ENCODE results near the gene ZNRF3. TPM values are rescaled to one million over a fixed set of nuclear protein-coding genes. Genes with fewer than 3 reads are reported as not detected.

Gene ZNRF3
- total and polyA plus RNA-seq, 2 experiments from 2014 or later: 0.56 to 3.9 TPM

- H3K79me2 ChIP-seq (ENCODE audit: insufficient read depth): no peaks in the 10 kb centered on the region
- no peak overlapping the region for H3K4me3 ChIP-seq
- H3K4me2 ChIP-seq (ENCODE audit: unreplicated experiment): no peak overlapping the region
- in situ Hi-C loops (cut with MboI): no loop called here
- DNase-seq: no peak
- no peak overlapping the region for H3K9ac ChIP-seq
- no peak for TF ChIP-seq EZH2 (IDR thresholded peaks at IDR 0.05; ENCODE audit: insufficient read depth, poor library complexity, severe bottlenecking)
- TF ChIP-seq EZH2phosphoT487 (IDR thresholded peaks at IDR 0.05; ENCODE audit: insufficient read depth, low read depth): no peak
- H3K36me3 ChIP-seq (ENCODE audit: low read depth): no peaks in the 10 kb centered on the region
- H3K27ac ChIP-seq: no peak overlapping the region
- H3K9me3 ChIP-seq (ENCODE audit: low read depth): no peaks in the 10 kb centered on the region
- no peaks in the 10 kb centered on the region for H4K20me1 ChIP-seq (ENCODE audit: insufficient read depth)
- no peaks in the 10 kb centered on the region for H3K9me2 ChIP-seq (ENCODE audit: insufficient read depth)
- 0 out of 2 replicates have a peak, but pooled peaks cover under 1% of the 10 kb centered on the region for H3K4me1 ChIP-seq (ENCODE audit: insufficient read depth)
- 97% methylated on average over 24 of the region's 24 CpGs for WGBS, 2 experiments (ENCODE audit: low coverage in 1 of 2, low lambda C conversion rate in 2 of 2, missing lambda C conversion rate in 2 of 2)
- H3K27me3 ChIP-seq (replicated peaks; ENCODE audit: insufficient read depth): no peaks in the 10 kb centered on the region
- H3F3A ChIP-seq (ENCODE audit: insufficient read depth): peaks cover 9% of the 10 kb centered on the region
- no peak overlapping the region for H2AFZ ChIP-seq
These were observed 167.1 kb downstream of the ZNRF3 start for GRCh38 chr22:29050457-29050856.

DNA sequence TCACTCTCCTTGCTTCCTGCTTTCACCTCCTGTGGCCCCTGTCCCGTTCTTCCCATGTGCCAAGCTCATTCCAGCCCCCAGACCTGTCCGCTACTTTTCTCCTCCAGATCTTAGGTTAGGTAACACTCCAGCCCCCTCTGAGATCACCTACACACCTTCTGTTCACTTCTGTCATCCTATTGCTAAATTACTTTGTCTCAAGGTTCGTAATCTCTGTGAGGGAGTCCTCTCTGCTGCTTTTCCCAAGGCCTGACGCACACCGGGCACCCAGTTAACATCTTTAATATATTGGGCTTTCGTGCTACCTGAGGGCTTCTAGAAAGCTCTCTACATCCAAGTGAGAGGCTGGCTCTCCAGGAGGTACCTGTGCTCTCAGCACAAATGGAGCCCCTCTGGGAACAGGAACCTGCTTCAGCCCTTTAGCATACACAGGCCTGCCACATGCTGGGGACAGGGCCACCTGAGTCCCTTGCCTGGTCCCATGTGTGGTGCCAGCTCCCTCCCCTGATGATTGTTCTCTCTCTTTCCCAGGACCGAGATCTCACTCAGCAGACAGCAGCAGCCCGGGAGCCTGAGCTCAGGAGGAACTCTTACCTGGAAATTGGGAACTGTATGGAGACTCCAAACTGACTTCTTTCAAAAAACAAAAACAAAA, 169.8 kb downstream of the ZNRF3 start:
- Histone ChIP-seq H3K79me2 (ENCODE audit: insufficient read depth) (no peaks in the 10 kb centered on the region), H3K9ac (no peak overlapping the region), H3K36me3 (ENCODE audit: low read depth) (no peaks in the 10 kb centered on the region), H3K9me3 (ENCODE audit: low read depth) (no peaks in the 10 kb centered on the region), H3K9me2 (ENCODE audit: insufficient read depth) (no peaks in the 10 kb centered on the region), H3K4me3 (no peak overlapping the region), H3F3A (ENCODE audit: insufficient read depth) (no peaks in the 10 kb centered on the region), H3K4me2 (ENCODE audit: unreplicated experiment) (no peak overlapping the region), H4K20me1 (ENCODE audit: insufficient read depth) (no peaks in the 10 kb centered on the region), H2AFZ (no peak overlapping the region), H3K27me3 (replicated peaks; ENCODE audit: insufficient read depth) (no peaks in the 10 kb centered on the region), H3K27ac (no peak overlapping the region), H3K4me1 (ENCODE audit: insufficient read depth) (no peaks in the 10 kb centered on the region)
- WGBS, 2 experiments (ENCODE audit: low coverage in 1 of 2, low lambda C conversion rate in 2 of 2, missing lambda C conversion rate in 2 of 2): 97 to 100% methylated on average over 8 of the region's 8 CpGs
- DNase-seq: no peak
- in situ Hi-C loops (cut with MboI): no loop called here
- TF ChIP-seq EZH2phosphoT487 (IDR thresholded peaks at IDR 0.05; ENCODE audit: insufficient read depth, low read depth) (no peak), EZH2 (IDR thresholded peaks at IDR 0.05; ENCODE audit: insufficient read depth, poor library complexity, severe bottlenecking) (no peak)

- TF ChIP-seq EZH2phosphoT487 (IDR thresholded peaks at IDR 0.05; ENCODE audit: insufficient read depth, low read depth) (no peak), EZH2 (IDR thresholded peaks at IDR 0.05; ENCODE audit: insufficient read depth, poor library complexity, severe bottlenecking) (no peak)
- no peaks in the 10 kb centered on the region for H3K9me3 ChIP-seq (ENCODE audit: low read depth)
- no peak overlapping the region for H3K9ac ChIP-seq
- no peak overlapping the region for H3K27ac ChIP-seq
- H3F3A ChIP-seq (ENCODE audit: insufficient read depth): no peaks in the 10 kb centered on the region
- no peaks in the 10 kb centered on the region for H3K36me3 ChIP-seq (ENCODE audit: low read depth)
- 79 to 82% methylated on average over 10 of the region's 10 CpGs for WGBS, 2 experiments (ENCODE audit: low coverage in 1 of 2, low lambda C conversion rate in 2 of 2, missing lambda C conversion rate in 2 of 2)
- in situ Hi-C loops (cut with MboI): no loop called here
- no peaks in the 10 kb centered on the region for H3K27me3 ChIP-seq (replicated peaks; ENCODE audit: insufficient read depth)
- no peak overlapping the region for H3K4me3 ChIP-seq
- no peak for DNase-seq
- H2AFZ ChIP-seq: no peak overlapping the region
- H3K4me2 ChIP-seq (ENCODE audit: unreplicated experiment): no peak overlapping the region
- H3K79me2 ChIP-seq (ENCODE audit: insufficient read depth): no peaks in the 10 kb centered on the region
- no peaks in the 10 kb centered on the region for H4K20me1 ChIP-seq (ENCODE audit: insufficient read depth)
- no peaks in the 10 kb centered on the region for H3K9me2 ChIP-seq (ENCODE audit: insufficient read depth)
- no peaks in the 10 kb centered on the region for H3K4me1 ChIP-seq (ENCODE audit: insufficient read depth)
These were observed 170.9 kb downstream of the ZNRF3 start for GRCh38 chr22:29054251-29054767.

- H3K79me2 ChIP-seq (ENCODE audit: insufficient read depth): no peaks in the 10 kb centered on the region
- H3K27ac ChIP-seq: no peak overlapping the region
- no peaks in the 10 kb centered on the region for H3K9me2 ChIP-seq (ENCODE audit: insufficient read depth)
- TF ChIP-seq EZH2 (IDR thresholded peaks at IDR 0.05; ENCODE audit: insufficient read depth, poor library complexity, severe bottlenecking) (no peak), EZH2phosphoT487 (IDR thresholded peaks at IDR 0.05; ENCODE audit: insufficient read depth, low read depth) (no peak)
- no peaks in the 10 kb centered on the region for H3F3A ChIP-seq (ENCODE audit: insufficient read depth)
- no peak overlapping the region for H2AFZ ChIP-seq
- in situ Hi-C loops (cut with MboI): no loop called here
- no peak for DNase-seq
- no peaks in the 10 kb centered on the region for H3K4me1 ChIP-seq (ENCODE audit: insufficient read depth)
- no peak overlapping the region for H3K4me2 ChIP-seq (ENCODE audit: unreplicated experiment)
- H3K36me3 ChIP-seq (ENCODE audit: low read depth): no peaks in the 10 kb centered on the region
- H3K9ac ChIP-seq: no peak overlapping the region
- no peaks in the 10 kb centered on the region for H3K9me3 ChIP-seq (ENCODE audit: low read depth)
- H3K27me3 ChIP-seq (replicated peaks; ENCODE audit: insufficient read depth): no peaks in the 10 kb centered on the region
- no peaks in the 10 kb centered on the region for H4K20me1 ChIP-seq (ENCODE audit: insufficient read depth)
- no peak overlapping the region for H3K4me3 ChIP-seq
- WGBS, 2 experiments (ENCODE audit: low coverage in 1 of 2, low lambda C conversion rate in 2 of 2, missing lambda C conversion rate in 2 of 2): 94% methylated on average over 14 of the region's 14 CpGs
These were observed 171.9 kb downstream of the ZNRF3 start for GRCh38 chr22:29055192-29055830.
